ENCODE data around the gene RPTOR.

RPTOR gene

GRCh38 chr17:80906364-80907259 lies 362.0 kb downstream of the RPTOR start:
- no peak for DNase-seq

GRCh38 chr17:80907281-80907680 lies 362.6 kb downstream of the RPTOR start:
- no peak for DNase-seq

GRCh38 chr17:80908211-80908610 lies 363.6 kb downstream of the RPTOR start:
- no peak for DNase-seq

DNA sequence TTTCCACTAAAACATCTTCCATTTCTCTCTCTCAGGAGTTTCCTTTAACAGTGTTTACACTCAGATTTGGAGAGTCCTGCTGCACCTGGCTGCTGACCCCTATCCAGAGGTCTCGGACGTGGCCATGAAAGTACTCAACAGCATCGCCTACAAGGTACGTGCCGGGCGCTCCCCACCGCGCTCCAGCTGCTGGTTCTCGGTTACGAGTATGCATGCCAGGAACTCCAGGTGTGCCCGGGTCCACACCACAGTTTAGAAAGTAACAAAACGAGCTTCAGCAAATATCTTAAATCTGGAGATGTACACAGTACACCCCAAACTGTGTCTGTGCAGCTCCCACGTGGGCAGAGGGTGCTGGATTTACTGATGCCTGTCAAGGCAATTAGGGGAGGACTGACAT lies 364.1 kb downstream of the RPTOR start:
- no peak for DNase-seq

DNA sequence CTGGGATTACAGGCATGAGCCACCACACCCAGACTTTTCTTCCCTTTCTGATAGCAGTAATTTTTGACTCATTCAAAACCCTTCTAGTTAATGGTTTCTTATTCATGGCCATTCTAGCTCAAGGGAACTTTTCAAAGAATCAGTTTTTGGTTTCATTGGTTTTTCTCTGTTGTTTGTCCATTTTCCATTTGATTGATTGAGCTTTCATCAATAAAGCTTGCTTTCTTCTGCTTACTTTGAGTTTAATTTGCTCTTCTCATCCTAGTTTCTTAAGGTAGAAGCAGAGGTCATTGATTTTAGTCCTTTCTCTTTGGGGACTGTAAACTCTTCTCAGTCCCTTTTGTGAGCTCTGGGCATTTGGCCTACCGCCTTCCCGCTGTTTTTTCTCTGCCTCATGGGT lies 365.0 kb downstream of the RPTOR start:
- DNase-seq: no peak

DNA sequence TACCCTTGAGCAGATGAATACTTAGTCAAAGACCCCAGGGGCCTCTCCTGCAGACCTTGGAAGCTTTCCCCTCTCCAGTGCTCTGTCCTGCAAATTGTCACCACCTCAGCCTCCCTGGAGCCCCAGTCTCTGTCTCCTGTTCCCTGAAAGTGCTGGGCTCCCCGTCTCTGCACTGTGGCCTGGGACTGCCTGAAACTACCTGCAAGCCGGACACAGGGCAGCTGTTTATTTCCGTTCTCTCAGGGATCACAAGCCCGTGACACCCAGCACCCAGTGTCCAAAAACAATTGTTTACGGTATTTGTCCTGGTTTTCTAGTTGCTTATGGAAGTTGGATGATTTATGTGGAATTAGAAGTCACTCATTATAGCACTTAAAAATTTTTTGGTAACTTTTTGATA lies 365.4 kb downstream of the RPTOR start:
- DNase-seq: no peak

DNA sequence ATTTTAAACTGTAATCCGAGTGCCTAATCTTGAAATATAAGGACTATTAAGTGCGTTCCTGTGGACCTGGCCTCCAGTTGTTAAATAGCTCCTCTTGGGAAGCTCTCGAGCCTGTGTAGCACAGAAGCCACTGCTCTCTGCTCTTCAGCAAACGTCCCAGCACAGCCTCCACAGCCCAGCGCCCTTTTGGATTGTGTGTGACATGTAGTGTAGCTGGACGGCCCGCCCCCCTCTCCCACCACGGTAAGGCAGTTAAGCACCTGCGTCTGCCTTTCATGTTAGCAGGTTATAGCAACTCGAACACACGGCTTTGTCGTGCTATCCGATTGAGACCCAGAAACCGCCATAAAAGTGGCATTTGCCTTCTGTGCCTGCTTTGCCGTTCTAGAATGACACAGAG lies 367.8 kb downstream of the RPTOR start:
- no peak for DNase-seq

DNA sequence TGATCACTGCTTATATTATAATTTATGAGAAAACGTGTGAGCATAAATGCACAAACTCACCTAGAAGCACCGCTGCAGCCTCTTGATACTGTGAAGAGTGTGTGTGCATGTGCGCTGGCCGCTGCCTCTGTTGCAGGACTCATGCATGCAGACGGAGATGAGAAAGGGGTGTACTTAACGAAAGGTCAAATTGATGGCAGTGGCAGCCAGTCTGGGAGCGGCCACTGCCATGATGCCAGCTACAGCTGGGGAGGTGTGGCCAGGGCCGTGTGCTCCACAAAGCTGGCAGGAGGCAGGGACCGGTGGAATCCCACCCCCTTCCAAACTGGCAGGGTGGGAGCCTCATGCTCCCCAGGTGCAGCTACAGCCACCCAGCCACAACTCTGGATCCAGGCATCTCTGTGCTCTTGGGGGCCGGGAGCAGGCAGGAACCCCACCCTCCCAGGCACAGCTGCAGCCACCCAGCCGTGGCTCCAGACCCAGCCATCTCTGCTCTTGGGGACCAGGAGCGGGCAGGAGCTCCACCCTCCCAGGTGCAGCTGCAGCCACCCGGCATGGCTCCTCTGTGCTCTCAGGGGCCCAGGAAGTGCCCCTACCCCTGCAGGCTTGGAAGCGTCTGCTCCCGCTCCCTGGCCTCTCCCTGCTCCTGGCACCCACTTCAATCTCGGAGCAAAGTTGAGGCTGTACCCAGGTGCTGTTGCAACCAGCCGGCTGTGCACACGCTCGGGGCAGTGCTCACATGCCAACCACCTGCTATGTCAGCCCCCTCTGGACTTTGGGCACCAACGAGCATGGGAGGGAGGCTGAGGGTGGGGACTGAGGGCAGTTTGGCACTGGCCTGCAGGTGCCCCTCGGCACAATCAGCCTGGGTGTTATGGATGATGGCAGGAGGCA lies 369.5 kb downstream of the RPTOR start:
- no peak for DNase-seq

- DNase-seq: no peak
Measured at GRCh38 chr17:80916246-80916645, 371.6 kb downstream of the RPTOR start.

- no peak for DNase-seq
Measured at GRCh38 chr17:80917716-80918560, 373.3 kb downstream of the RPTOR start.

DNA sequence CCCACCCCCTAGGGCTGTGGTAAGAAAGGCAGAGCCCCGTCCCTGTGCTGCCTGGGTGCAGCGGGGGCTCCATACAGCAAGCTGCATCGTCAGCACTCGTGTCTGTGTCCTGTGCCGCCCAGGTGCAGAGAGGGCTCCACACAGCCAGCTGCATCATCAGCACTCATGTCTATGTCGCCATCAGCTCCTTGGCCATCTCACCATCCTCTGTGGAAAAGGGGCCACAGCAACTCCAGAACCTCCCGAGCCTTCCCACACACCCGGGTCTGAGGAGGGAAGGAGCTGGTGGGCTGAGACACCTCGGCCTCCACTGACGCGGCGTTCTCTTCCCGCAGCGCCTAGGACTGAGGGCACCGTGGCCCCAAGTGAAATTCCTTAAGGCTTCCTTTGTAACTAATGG lies 374.1 kb downstream of the RPTOR start:
- DNase-seq: no peak

GRCh38 chr17:80919331-80920311 lies 375.0 kb downstream of the RPTOR start:
- DNase-seq: no peak

DNA sequence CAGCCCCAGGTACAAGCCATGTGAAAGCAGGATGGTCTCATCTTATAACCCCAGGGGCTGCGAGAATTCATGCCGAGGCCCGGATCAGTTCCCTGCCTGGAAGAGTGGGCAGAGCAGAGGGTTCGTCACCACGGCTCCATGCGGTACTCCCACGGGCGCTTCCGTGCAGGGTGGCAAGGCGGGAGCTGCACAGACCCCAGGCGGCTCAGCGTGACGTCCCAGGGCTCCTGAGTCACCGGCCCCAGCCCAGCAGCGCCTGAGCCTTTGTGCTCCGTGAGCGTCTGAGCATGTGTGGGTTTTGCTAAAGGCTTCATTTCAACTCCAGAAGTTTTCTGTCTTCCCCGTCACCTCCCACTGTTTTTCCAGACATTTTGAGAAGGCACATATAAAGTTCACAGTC lies 375.8 kb downstream of the RPTOR start:
- DNase-seq: no peak

- DNase-seq: no peak
Measured at GRCh38 chr17:80921159-80921558, 376.5 kb downstream of the RPTOR start.

DNA sequence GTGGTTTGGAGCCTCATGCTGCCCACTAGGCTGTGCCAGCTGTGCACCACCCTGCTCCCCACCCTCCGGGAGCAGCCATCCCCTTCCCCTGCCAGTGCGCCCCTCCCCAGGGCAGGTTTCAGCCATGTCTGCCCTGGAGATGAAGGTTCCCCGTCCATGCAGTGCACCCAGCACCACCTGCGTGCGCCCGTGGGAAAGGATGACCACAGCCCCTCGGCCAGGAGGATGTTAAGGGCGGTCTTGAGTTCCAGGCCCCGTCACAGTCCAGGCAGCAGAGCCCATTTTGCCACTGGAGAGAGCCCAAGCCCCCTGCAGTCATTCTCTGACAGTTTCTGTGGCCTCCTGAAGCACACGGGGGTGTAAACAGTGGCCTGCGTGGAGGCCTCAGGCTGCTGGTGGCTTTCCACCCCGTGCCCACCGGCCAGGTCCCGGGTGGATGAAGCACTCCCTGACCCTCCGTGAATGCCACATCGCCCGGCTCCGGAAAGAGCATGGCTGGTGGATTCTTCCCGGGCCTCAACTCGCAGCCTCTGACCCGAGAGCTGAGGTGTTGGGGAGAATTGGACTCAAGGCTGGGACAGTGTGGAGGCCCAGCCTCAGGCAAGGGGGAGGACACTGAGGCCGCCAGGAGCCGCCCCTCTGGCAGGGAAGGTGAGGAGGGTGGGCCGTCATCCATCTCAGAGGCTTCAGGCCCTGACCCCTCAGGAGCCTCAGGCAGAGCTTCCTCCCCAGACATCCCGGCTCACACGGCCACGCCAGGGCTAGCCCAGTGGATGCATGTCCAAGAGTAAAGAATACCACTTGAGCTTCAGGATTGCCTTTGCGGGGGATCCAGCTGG lies 377.3 kb downstream of the RPTOR start:
- DNase-seq: no peak

GRCh38 chr17:80922580-80923160 lies 378.0 kb downstream of the RPTOR start:
- DNase-seq: no peak

DNA sequence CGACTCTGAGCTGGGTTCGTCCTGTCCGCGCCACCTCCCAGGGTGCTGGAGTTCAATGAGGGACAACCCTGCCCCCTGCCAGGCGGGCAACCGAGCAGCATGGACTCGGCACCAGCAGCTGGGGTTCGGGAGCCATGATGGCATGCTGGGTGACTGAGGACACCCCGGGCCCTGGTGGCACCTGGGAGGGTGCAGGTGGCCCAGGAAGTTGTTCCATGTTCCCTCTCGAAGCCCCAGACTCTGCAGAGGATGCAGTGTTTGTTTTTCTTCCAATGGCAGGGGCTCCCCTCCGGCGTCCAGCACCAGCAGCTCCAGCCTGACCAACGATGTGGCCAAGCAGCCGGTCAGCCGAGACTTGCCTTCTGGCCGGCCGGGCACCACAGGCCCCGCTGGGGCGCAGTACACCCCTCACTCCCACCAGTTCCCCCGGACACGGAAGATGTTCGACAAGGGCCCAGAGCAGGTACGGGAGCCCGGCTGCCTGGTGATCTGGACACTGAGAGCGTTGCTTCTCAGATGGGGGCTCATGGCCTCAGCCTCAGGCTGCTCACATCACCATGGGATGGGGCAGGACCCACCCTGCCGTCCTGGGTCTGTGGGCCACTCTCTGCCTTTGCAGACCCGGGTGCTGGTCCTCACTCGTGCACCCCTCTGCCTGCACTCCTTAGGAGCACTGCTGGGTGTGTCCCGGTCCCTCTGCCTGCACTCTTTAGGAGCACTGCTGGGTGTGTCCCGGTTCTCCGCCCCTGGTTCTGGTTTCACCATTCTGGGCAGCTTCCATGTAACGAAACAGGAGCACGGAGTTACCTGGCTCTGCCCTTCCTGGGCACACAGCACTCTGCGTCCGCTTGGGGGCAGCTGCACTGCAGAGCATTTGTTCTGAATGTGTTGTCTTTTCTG lies 378.8 kb downstream of the RPTOR start:
- no peak for DNase-seq

- DNase-seq: no peak
Measured at GRCh38 chr17:80924111-80924806, 379.6 kb downstream of the RPTOR start.
